ENCODE measurements around the gene ST8SIA2. TPM values are rescaled to one million over a fixed set of nuclear protein-coding genes. Genes with fewer than 3 reads are reported as not detected.

Gene ST8SIA2, protein sequence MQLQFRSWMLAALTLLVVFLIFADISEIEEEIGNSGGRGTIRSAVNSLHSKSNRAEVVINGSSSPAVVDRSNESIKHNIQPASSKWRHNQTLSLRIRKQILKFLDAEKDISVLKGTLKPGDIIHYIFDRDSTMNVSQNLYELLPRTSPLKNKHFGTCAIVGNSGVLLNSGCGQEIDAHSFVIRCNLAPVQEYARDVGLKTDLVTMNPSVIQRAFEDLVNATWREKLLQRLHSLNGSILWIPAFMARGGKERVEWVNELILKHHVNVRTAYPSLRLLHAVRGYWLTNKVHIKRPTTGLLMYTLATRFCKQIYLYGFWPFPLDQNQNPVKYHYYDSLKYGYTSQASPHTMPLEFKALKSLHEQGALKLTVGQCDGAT
- total RNA-seq = not detected

- Mint-ChIP-seq H3K4me3 (no peak within 1 kb of the TSS), H3K9me3 (no peaks in the 10 kb centered on the region), H3K27me3 (peaks cover 66% of the 10 kb centered on the region), H3K4me1 (no peaks in the 10 kb centered on the region), H3K27ac (no peak within 1 kb of the TSS), H3K36me3 (ENCODE audit: low read depth) (no peaks in the 10 kb centered on the region)
- ATAC-seq (replicated peaks) = no peak
Observed at GRCh38 chr15:92393071-92393979, at the start of gene ST8SIA2. ST8SIA2 (plus strand) TSS chr15:92393881; CDS start chr15:92394065, 184 bp downstream.

DNA sequence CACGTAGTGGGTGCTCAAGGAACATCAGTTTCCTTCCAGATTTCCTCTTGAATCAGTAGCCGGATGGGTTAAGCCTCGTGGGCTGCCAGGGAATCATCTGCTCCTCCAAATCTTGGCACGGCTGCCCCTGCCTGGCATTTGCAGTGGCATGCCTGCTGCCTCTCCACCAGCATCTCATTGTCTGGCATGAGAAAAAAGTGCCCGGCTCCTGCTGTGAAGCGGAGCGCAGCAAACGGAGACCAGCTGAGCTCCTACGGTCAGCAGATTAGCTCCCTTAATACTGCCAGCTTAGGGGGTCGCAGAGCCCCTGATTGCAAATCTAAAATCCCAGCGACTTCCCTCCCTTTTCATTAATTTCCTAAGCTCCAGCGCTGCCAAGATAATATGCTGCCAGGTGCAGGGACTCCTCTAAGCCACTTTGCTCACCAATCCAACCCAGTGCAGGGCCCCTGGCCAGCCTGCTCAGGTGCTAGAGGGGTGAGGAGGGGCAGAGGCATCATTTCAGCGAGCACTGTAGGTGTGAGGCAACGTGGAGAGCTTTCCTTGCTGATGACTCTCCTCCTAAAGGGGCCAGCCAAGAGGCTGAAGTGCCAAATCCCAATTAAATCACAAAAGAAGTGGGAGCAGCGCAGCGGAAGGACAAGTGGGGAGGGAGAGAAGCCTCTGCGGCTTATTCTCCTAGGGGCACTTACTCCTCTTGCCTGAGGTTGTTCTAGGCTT is 49.6 kb upstream of the ST8SIA2 start:
- Mint-ChIP-seq H3K27me3 (peaks cover 29% of the 10 kb centered on the region), H3K36me3 (ENCODE audit: low read depth) (no peaks in the 10 kb centered on the region), H3K9me3 (no peaks in the 10 kb centered on the region), H3K4me1 (no peaks in the 10 kb centered on the region), H3K27ac (no peak overlapping the region), H3K4me3 (no peak overlapping the region)
- no peak for ATAC-seq (replicated peaks)

GRCh38 chr15:92346063-92346462 is 47.6 kb upstream of the ST8SIA2 start:
- Mint-ChIP-seq H3K9me3 (peaks cover 4% of the 10 kb centered on the region), H3K4me1 (no peaks in the 10 kb centered on the region), H3K36me3 (ENCODE audit: low read depth) (no peaks in the 10 kb centered on the region), H3K4me3 (no peak overlapping the region), H3K27me3 (peaks cover 36% of the 10 kb centered on the region), H3K27ac (no peak overlapping the region)
- no peak for ATAC-seq (replicated peaks)

GRCh38 chr15:92355307-92355706 is 38.4 kb upstream of the ST8SIA2 start:
- no peak for ATAC-seq (replicated peaks)
- Mint-ChIP-seq H3K4me1 (no peaks in the 10 kb centered on the region), H3K27me3 (peaks cover 16% of the 10 kb centered on the region), H3K4me3 (no peak overlapping the region), H3K27ac (no peak overlapping the region), H3K9me3 (no peaks in the 10 kb centered on the region), H3K36me3 (ENCODE audit: low read depth) (no peaks in the 10 kb centered on the region)

DNA sequence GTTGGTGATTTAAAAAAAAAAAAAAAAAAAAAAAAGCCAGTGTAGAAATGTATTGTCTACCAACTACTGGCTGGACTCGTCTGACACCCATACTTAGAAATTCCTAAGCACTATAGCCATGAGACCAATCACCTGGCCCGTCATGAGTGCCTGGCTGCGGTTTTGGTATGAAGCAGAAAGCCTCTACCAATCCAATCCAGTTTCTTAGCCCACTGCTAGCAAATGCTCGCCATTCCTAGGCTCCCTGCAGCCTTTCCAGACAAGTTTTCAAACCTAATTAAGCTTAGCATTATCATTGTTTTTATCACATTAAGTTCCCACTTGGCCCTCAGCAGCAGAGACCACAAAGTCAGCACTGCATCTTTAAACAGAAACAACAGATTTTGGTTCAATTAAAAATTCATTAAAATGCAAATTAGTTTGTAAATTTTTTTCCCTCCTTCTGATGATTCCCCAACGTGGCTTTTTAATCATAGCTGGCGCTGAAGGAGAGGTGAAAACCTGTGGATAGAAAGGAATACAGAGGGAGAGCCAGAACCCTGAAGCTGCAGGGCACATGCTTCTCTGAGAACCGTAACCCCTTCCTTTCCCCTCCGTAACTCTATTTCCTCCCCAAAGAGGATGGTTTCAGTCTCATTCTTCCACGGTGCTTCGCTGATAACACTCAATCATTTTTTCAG is 32.2 kb upstream of the ST8SIA2 start:
- Mint-ChIP-seq H3K36me3 (ENCODE audit: low read depth) (no peaks in the 10 kb centered on the region), H3K27me3 (peaks cover 11% of the 10 kb centered on the region), H3K9me3 (no peaks in the 10 kb centered on the region), H3K4me1 (no peaks in the 10 kb centered on the region), H3K27ac (no peak overlapping the region), H3K4me3 (no peak overlapping the region)
- ATAC-seq (replicated peaks) = no peak

- Mint-ChIP-seq H3K4me1 (no peaks in the 10 kb centered on the region), H3K9me3 (no peaks in the 10 kb centered on the region), H3K27ac (no peak overlapping the region), H3K27me3 (peaks cover 8% of the 10 kb centered on the region), H3K4me3 (no peak overlapping the region), H3K36me3 (ENCODE audit: low read depth) (no peaks in the 10 kb centered on the region)
- no peak for ATAC-seq (replicated peaks)
Observed at GRCh38 chr15:92362001-92362350, 31.7 kb upstream of the ST8SIA2 start.

DNA sequence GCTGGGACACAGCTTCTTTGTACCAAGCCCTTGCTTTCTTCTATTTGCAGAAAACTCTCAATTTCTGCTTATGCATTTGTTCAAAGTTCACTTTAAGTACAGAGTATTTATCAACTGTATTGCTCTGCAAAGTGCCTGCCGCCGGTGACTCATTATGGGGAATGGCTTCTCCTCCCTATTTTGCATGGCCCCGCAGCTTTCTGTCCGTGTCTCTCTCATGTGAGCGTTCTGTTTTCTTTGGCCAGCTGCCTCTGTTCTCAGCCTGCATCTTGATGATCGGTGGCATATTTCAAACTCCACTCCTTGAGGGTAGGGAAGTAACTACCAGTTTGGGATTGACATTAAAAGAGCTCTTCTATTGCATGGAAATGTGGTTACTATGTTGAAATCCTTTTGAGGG is 28.6 kb upstream of the ST8SIA2 start:
- Mint-ChIP-seq H3K36me3 (ENCODE audit: low read depth) (no peaks in the 10 kb centered on the region), H3K27ac (no peak overlapping the region), H3K27me3 (peaks cover 6% of the 10 kb centered on the region), H3K9me3 (no peaks in the 10 kb centered on the region), H3K4me1 (no peaks in the 10 kb centered on the region), H3K4me3 (no peak overlapping the region)
- no peak for ATAC-seq (replicated peaks)

DNA sequence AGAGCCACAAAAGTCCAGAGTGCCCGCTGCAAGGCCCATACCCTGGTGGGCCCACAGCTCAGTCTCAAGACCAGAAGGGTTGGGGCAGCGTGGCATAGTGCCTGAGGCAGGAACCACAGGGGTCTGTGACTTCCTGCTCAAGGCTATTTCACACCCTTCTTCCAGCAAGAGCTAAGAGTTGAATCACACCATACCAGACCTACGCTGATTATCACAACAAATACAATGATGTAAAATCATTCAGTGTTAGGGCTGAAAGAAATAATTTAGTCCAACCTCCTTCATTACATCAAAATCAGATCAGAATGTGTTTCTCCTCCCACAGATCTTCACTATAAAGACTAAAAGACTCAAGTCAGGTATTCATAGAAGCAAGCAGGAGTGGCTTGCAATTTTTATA is 27.8 kb upstream of the ST8SIA2 start:
- Mint-ChIP-seq H3K4me1 (no peaks in the 10 kb centered on the region), H3K36me3 (ENCODE audit: low read depth) (no peaks in the 10 kb centered on the region), H3K4me3 (no peak overlapping the region), H3K27me3 (peaks cover 6% of the 10 kb centered on the region), H3K27ac (no peak overlapping the region), H3K9me3 (no peaks in the 10 kb centered on the region)
- no peak for ATAC-seq (replicated peaks)

DNA sequence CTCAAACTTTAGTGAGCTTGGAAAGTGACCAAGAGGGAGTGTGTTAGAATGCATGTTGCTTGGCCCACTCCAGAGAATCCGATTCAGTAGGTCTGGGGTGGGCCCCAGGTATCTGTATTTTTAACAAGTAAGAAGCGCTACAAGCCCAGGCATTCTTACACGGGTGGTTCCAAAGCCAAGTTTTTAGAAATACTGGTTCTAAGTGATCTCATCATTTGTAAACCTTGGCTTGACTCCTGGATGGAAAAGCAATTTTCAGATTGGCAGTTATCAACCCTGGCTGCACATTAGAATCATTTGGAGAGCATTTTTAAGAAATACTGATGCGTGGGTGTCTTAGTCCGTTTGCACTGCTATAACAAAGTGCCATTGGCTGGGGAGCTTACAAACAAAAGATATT is 27.3 kb upstream of the ST8SIA2 start:
- Mint-ChIP-seq H3K9me3 (no peaks in the 10 kb centered on the region), H3K4me3 (no peak overlapping the region), H3K4me1 (no peaks in the 10 kb centered on the region), H3K27ac (no peak overlapping the region), H3K36me3 (ENCODE audit: low read depth) (no peaks in the 10 kb centered on the region), H3K27me3 (peaks cover 6% of the 10 kb centered on the region)
- ATAC-seq (replicated peaks) = no peak

DNA sequence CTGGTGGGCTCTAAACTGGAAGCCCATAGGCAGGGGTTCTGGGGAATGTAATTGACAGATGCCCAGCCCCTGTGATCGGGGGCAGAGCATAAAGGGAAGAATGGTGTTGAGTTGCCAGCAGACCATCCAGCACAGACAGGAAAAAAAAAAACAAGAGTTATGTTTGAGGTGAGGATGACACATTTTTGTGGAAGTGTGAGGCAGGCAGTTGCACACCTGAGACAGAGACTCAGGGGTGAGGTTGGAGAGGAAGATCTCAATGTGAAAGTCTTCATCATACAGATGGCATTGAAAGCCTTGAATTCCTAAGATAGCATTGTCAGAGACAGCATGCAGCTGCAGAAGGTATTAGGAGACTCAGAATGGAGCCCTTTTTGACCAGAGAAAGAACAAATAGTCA is 18.6 kb upstream of the ST8SIA2 start:
- Mint-ChIP-seq H3K9me3 (no peaks in the 10 kb centered on the region), H3K27me3 (peaks cover 24% of the 10 kb centered on the region), H3K4me3 (no peak overlapping the region), H3K36me3 (ENCODE audit: low read depth) (no peaks in the 10 kb centered on the region), H3K4me1 (no peaks in the 10 kb centered on the region), H3K27ac (no peak overlapping the region)
- ATAC-seq (replicated peaks) = no peak

DNA sequence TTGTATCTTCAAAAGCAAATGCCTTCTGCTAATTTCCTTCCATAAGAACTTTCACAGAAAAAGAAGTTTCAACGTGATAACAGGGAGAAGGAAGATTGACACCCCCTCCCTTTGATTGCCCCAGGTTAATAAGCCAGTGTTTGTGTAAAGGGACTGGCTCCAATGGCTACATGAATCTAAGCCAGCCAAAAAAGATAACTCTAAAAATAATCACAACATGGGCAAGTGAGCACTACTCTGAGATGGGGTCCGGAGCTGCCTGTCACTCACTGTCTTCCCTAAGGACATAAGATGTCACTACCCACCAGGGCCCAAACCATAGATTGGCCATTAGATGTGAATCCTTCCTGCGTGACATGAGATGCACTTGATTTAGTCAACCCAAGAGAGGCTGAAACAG is 17.6 kb upstream of the ST8SIA2 start:
- no peaks in the 10 kb centered on the region for H3K4me1 Mint-ChIP-seq
- no peak overlapping the region for H3K27ac Mint-ChIP-seq
- no peak for ATAC-seq (replicated peaks)
- no peaks in the 10 kb centered on the region for H3K9me3 Mint-ChIP-seq
- H3K4me3 Mint-ChIP-seq = no peak overlapping the region
- no peaks in the 10 kb centered on the region for H3K36me3 Mint-ChIP-seq (ENCODE audit: low read depth)
- H3K27me3 Mint-ChIP-seq = peaks cover 31% of the 10 kb centered on the region

DNA sequence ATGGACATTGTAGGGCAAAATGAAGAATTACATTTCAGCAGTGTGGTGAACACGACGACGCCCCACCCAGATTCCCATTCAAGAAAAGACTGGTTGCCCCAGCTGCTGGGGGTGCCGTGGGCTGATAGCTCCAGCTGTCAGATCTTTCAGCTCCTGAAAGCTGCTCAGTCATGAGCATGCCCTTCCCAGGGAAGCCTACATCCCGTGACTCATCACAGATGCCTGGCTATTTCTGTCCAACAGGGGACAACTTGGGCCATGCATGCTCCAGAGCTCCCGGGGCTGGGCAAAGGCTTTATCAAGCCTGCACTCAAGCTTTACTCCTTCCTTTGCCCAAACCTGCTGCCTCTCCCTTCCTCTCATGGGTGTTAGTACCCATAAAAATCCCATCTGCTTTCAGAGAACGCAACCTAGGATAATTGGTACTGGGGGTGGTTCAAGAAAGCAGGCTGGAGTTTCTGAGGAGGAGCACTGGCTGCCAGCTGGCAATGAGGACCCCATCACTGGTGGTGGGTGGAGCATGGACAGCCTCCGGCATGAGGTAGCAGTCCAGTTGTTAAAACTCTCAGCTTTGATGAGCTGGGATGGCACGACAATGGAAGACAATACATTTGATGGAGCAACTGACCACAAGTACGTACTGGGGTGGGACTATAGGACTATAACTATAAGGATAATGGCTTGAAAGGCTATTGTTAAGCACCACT is 16.4 kb upstream of the ST8SIA2 start:
- Mint-ChIP-seq H3K4me3 (no peak overlapping the region), H3K4me1 (no peaks in the 10 kb centered on the region), H3K9me3 (no peaks in the 10 kb centered on the region), H3K27me3 (peaks cover 30% of the 10 kb centered on the region), H3K27ac (no peak overlapping the region), H3K36me3 (ENCODE audit: low read depth) (no peaks in the 10 kb centered on the region)
- ATAC-seq (replicated peaks) = no peak

DNA sequence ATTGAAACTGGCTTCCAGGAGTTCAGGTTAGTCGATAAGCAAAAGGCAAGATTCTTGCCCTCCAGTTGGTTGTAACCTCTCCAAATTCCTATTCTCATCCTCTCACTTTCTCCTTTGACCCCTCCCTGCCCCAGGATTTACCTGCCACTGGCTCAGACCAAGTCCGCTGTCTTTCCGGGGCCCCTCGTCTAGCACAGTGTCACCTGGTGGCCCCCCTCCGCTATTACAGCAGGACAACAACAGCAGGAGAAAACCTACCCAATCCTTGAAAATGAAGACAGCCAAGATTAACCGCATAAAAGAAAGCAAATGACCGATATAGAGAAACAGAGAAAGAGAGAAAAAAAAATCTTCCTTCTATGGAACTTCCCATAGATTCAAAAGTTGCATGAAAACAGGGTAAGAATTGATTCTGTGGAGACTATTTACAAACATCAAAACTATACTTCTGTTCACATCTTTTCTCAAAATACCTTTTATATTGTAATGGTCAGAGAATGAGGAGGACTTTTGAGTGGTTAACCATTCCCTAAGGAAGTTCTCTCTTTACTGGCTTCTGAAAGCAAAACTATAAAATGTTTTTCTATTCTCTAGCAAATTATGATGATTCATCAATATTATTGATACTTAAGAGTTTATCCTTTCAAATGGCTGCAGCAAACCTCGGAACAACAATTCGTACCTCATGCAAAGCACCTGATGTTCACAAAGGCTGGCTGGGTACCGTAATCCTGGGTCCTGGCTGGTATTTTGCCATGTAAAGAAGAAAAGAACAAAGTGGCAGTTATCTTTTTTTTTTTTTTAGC is 10.0 kb upstream of the ST8SIA2 start:
- H3K4me1 Mint-ChIP-seq = no peaks in the 10 kb centered on the region
- H3K27me3 Mint-ChIP-seq = peaks cover 31% of the 10 kb centered on the region
- no peak for ATAC-seq (replicated peaks)
- H3K9me3 Mint-ChIP-seq = no peaks in the 10 kb centered on the region
- H3K27ac Mint-ChIP-seq = no peak overlapping the region
- no peaks in the 10 kb centered on the region for H3K36me3 Mint-ChIP-seq (ENCODE audit: low read depth)
- no peak overlapping the region for H3K4me3 Mint-ChIP-seq

Data from activated T-helper 17 cell treated with anti-CD3 and anti-CD28 coated beads, Interleukin-2, amount 50 U/mL, for 72 hours (primary cell).